HL-60 (cell line): ENCODE data around the gene RAE1.

Experiments used
- DNase-seq, 2 experiments: peaks; one replicate each; pipeline ENCODE4 v3.0.0-alpha.2; 2010 to 2020; ENCODE audit warnings: low read depth in 1 of 2, low spot score in 1 of 2
- H3K27ac ChIP-seq: fragments of 250-450 bp; sonication (Bioruptor Pico); replicated peaks from 2 replicates; pipeline ENCODE4 v1.5.1; 2020; ENCODE audit warnings: mild to moderate bottlenecking, moderate library complexity
- H3K27me3 ChIP-seq: fragments of 250-450 bp; sonication (Bioruptor Pico); 2 replicates; pipeline ENCODE4 v1.5.1; 2021; ENCODE audit warnings: mild to moderate bottlenecking, moderate library complexity; ENCODE audit not compliant: insufficient read depth, poor library complexity, severe bottlenecking
- H3K4me3 ChIP-seq: replicated peaks from 2 replicates; pipeline ENCODE4 v1.5.1; 2011; ENCODE audit warnings: mild to moderate bottlenecking, control low read depth, low read length; ENCODE audit not compliant: insufficient read depth
- GABPA ChIP-seq: IDR thresholded peaks from 2 replicates; pipeline ENCODE4 v1.6.1; 2012; ENCODE audit warnings: low read depth
- POLR2AphosphoS5 ChIP-seq: IDR thresholded peaks from 2 replicates; pipeline ENCODE4 v1.6.1; 2012; ENCODE audit warnings: low read depth
- SPI1 ChIP-seq: IDR thresholded peaks from 2 replicates; pipeline ENCODE4 v1.6.1; 2012; ENCODE audit warnings: low read depth, mild to moderate bottlenecking, borderline replicate concordance
- TF ChIP-seq, protein P1 (sequence below): IDR thresholded peaks from 2 replicates; pipeline ENCODE4 v1.6.1; 2012; ENCODE audit warnings: low read depth; ENCODE audit not compliant: insufficient replicate concordance
- TF ChIP-seq, protein P2 (sequence below): IDR thresholded peaks from one replicate; pipeline ENCODE4 v1.5.1; 2011; ENCODE audit warnings: low read length, control low read depth, inconsistent platforms; ENCODE audit not compliant: insufficient read depth

RAE1 gene

DNA sequence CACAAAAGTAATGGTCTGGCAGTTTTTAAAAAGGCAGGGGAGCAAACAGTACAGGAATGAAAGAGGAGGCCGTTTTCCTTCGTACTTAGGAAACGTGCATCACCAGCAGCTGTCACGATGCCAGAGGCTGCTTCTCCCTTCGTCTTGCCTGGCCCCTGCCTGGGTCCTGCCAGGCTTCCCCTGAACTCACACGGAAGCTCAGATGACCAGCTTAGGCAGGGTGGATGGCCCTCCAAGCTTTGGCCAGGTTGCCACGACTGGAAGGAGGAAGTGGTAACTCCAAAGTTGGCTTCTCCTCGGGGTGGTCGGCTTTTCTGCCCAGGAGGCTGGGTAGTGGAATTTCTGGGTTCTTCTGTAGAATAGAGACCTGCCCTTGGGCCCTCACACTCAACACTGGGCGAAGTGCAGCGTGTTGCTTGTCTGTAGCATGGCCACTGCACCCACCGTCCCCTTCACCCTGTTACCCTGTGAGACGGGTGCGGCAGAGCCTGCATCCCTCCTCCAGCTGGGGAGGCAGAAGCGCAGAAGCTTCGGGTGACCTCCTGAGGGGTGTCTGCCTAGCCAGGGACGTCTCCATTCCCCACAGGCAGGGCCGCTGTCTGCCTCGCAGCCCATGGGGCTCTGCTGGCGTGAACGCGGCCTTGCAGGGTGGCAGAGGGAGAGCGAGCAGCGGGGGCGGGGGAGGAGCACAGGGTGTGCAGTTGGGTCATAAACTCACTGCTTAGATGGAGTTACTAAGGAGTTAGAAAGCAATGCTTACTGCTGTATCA lies 21.7 kb downstream of the RAE1 start:
- Histone ChIP-seq H3K4me3 (no peak overlapping the region), H3K27me3 (no peaks in the 10 kb centered on the region), H3K27ac (no peak overlapping the region)
- no peak for DNase-seq
- TF ChIP-seq POLR2AphosphoS5 (peak; percentile 20; the same call in 1 of the 2 replicates), SPI1 (no peak)

DNA sequence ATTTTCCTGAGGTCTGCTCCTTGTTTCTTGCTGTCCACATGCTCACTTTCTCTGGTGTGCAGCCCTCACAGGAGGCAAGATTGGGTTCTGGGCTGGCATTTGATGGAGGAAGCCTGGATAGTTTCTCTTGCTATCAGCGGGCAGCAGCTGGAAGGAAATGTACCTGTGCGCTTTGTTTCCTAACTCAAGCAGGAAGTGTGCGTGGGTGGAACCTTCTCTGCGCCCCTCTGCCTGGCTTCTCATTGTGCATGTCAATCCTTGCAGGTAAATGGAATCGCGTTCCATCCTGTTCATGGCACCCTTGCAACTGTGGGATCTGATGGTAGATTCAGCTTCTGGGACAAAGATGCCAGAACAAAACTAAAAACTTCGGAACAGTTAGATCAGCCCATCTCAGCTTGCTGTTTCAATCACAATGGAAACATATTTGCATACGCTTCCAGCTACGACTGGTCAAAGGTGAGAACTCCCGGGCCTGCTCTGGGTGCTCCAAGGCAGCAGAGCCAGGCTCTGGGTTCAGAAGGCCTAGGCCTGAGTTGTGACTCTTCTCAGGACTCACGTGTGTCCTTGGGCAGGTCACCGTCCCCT lies 23.4 kb downstream of the RAE1 start:
- TF ChIP-seq GABPA (no peak), POLR2AphosphoS5 (no peak), SPI1 (no peak)
- TF ChIP-seq, protein P1, sequence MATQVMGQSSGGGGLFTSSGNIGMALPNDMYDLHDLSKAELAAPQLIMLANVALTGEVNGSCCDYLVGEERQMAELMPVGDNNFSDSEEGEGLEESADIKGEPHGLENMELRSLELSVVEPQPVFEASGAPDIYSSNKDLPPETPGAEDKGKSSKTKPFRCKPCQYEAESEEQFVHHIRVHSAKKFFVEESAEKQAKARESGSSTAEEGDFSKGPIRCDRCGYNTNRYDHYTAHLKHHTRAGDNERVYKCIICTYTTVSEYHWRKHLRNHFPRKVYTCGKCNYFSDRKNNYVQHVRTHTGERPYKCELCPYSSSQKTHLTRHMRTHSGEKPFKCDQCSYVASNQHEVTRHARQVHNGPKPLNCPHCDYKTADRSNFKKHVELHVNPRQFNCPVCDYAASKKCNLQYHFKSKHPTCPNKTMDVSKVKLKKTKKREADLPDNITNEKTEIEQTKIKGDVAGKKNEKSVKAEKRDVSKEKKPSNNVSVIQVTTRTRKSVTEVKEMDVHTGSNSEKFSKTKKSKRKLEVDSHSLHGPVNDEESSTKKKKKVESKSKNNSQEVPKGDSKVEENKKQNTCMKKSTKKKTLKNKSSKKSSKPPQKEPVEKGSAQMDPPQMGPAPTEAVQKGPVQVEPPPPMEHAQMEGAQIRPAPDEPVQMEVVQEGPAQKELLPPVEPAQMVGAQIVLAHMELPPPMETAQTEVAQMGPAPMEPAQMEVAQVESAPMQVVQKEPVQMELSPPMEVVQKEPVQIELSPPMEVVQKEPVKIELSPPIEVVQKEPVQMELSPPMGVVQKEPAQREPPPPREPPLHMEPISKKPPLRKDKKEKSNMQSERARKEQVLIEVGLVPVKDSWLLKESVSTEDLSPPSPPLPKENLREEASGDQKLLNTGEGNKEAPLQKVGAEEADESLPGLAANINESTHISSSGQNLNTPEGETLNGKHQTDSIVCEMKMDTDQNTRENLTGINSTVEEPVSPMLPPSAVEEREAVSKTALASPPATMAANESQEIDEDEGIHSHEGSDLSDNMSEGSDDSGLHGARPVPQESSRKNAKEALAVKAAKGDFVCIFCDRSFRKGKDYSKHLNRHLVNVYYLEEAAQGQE, result no peak
- TF ChIP-seq, protein P2, sequence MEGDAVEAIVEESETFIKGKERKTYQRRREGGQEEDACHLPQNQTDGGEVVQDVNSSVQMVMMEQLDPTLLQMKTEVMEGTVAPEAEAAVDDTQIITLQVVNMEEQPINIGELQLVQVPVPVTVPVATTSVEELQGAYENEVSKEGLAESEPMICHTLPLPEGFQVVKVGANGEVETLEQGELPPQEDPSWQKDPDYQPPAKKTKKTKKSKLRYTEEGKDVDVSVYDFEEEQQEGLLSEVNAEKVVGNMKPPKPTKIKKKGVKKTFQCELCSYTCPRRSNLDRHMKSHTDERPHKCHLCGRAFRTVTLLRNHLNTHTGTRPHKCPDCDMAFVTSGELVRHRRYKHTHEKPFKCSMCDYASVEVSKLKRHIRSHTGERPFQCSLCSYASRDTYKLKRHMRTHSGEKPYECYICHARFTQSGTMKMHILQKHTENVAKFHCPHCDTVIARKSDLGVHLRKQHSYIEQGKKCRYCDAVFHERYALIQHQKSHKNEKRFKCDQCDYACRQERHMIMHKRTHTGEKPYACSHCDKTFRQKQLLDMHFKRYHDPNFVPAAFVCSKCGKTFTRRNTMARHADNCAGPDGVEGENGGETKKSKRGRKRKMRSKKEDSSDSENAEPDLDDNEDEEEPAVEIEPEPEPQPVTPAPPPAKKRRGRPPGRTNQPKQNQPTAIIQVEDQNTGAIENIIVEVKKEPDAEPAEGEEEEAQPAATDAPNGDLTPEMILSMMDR, result no peak

DNA sequence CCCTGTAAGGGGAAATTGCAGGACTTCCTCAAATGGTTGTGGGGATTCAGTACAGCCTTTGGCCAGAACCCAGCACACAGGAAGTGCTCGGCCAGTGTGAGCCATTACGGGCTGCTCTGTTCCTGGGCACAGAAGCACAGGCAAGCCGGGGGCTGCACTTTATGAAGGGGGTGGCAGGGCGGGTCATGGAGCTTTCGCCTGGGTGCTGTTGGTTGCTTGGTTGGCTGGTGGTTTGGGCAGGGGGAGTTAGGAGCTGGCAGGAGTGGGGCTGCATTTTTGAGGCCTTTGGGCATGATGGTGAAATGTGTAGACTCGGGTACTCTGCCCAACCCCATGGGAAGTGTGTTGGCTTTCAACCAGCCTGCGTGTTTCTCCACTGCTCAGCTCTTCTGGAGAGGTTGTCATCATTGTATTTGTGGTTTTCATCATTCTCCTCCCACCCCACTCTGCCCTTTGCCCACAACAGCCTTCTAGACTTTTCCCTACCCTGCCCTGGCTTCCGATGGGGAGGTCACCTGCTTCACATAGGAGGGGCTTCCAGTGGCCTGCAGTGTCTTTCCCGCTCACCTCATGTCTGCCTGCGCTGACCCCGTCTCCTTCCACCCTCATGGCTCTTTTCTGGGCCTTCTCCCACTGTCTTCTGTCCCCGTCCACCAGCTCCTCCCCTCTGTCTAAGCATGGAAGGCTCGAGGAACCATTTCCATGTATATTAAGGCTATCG lies 24.0 kb downstream of the RAE1 start:
- no peaks in the 10 kb centered on the region for H3K27me3 ChIP-seq
- DNase-seq, result peak in 1 of 2 experiments; percentile 89
- TF ChIP-seq, protein P2, result no peak
- no peak for TF ChIP-seq GABPA
- TF ChIP-seq SPI1, result peak; percentile 95
- TF ChIP-seq, protein P1, result no peak
- peak; percentile 25; the same call in 1 of the 2 replicates for TF ChIP-seq POLR2AphosphoS5
- H3K27ac ChIP-seq, result peak overlapping the region; percentile 79
- H3K4me3 ChIP-seq, result peak overlapping the region; percentile 13; the same call in 1 of the 2 replicates

More for the DNA sequence above, 23.4 kb downstream of the RAE1 start:
- Histone ChIP-seq H3K27ac (peak overlapping the region; percentile 79), H3K27me3 (no peaks in the 10 kb centered on the region), H3K4me3 (no peak overlapping the region)
- no peak for DNase-seq

DNA sequence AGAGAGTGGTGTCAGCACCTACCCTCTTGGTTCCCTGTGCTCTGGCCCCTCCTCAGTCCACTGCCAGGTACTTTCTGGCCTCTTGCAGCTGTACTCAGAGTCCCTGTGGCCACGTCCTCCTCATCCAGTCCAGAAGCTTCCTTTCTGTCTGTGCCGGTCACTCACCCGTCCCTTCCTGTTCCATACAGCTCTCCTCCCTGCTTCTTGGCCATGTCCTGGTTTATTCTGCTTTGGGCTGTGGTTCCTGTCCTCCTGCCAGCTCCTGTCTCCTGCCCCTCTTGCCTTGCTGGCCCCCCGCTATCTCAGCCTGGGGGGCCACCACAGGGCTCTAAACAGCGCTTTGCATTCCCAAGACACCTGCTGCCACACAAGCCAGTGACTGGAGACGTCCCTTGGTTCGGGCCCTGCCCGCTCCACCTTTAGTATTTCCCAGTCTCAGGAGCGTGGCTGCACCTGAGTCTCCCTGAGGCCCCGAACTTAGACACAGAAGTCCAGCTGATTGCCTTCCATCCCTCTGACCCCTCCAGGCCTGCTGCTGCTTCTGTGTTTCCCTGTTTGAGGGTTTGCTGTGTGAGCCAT lies 24.7 kb downstream of the RAE1 start:
- Histone ChIP-seq H3K4me3 (no peak overlapping the region; the same call in 1 of the 2 replicates), H3K27ac (peak overlapping the region; percentile 79), H3K27me3 (no peaks in the 10 kb centered on the region)
- TF ChIP-seq, protein P1, result no peak
- no peak for TF ChIP-seq SPI1
- no peak for TF ChIP-seq POLR2AphosphoS5
- TF ChIP-seq, protein P2, result no peak
- TF ChIP-seq GABPA, result no peak
- no peak for DNase-seq
